BJ (cell line): ENCODE results near the gene NDUFS8. TPM values are rescaled to one million over a fixed set of nuclear protein-coding genes. Genes with fewer than 3 reads are reported as not detected.

Source experiments
- CTCF ChIA-PET: fragments of 350-600 bp; formaldehyde crosslinking; extraction: SDS; loops from one replicate; lab custom pipeline; 2021; ENCODE audit warnings: antibody characterized with exemption, inconsistent platforms; lab: Yijun Ruan, JAX
- POLR2A ChIA-PET: fragments of 300-600 bp; sonication (Branson Sonifier 250); formaldehyde crosslinking; extraction: SDS; loops from one replicate; lab custom pipeline; 2021; ENCODE audit warnings: antibody characterized with exemption; lab: Charles Lee
- DNase-seq: peaks from one replicate; pipeline ENCODE4 v3.0.0-alpha.2; 2011; ENCODE audit warnings: low read depth
- H3K27me3 ChIP-seq: 2 replicates; pipeline ENCODE4 v1.6.0; 2011; ENCODE audit warnings: low read length; ENCODE audit not compliant: control insufficient read depth, insufficient read depth
- H3K36me3 ChIP-seq: 2 replicates; pipeline ENCODE4 v1.5.1; 2011; ENCODE audit warnings: low read length; ENCODE audit not compliant: control insufficient read depth, insufficient read depth
- H3K4me3 ChIP-seq: 2 replicates; pipeline ENCODE4 v1.5.1; 2011; ENCODE audit warnings: low read depth, mild to moderate bottlenecking, control low read depth, low read length
- CTCF ChIP-seq: IDR thresholded peaks from 2 replicates; pipeline ENCODE4 v1.5.1; 2011; ENCODE audit warnings: low read depth, mild to moderate bottlenecking, control low read depth, inconsistent platforms, low read length, moderate library complexity; ENCODE audit not compliant: insufficient read depth
- polyA plus RNA-seq: library from polyadenylated mRNA; depleted of rRNA; stranded (reverse); fragments of >200 nt; gene quantifications from 2 replicates; pipeline ENCODE4 v1.2.3, GENCODE V29; 2011

Gene NDUFS8
- polyA plus RNA-seq, 1 experiment, result 101 TPM

- ChIA-PET CTCF (interaction anchor here (1.0 to 1.3 kb wide), 2 partner anchors 9 to 13 kb away, joined by 3 to 4 read pairs; no protein-coding TSS in a partner anchor), POLR2A (no interaction called here)
- no peak overlapping the region for H3K4me3 ChIP-seq
- no peaks in the 10 kb centered on the region for H3K27me3 ChIP-seq
- DNase-seq, result no peak
- no peak for TF ChIP-seq CTCF
- H3K36me3 ChIP-seq, result peaks cover 41% of the 10 kb centered on the region
Measured at GRCh38 chr11:68052137-68052873, 21.8 kb downstream of the NDUFS8 start.

- ChIA-PET CTCF (interaction anchor here (1.3 kb wide), 1 partner anchor 10 kb away, joined by 3 read pairs; no protein-coding TSS in a partner anchor), POLR2A (no interaction called here)
- Histone ChIP-seq H3K27me3 (no peaks in the 10 kb centered on the region), H3K4me3 (no peak overlapping the region), H3K36me3 (peaks cover 33% of the 10 kb centered on the region)
- no peak for DNase-seq
- TF ChIP-seq CTCF, result no peak
Measured at GRCh38 chr11:68053117-68053516, 22.6 kb downstream of the NDUFS8 start.

GRCh38 chr11:68053981-68054812 lies 23.7 kb downstream of the NDUFS8 start:
- ChIA-PET POLR2A (no interaction called here), CTCF (interaction anchor here (0.7 kb wide), 1 partner anchor 12 kb away, joined by 4 read pairs; no protein-coding TSS in a partner anchor)
- no peaks in the 10 kb centered on the region for H3K27me3 ChIP-seq
- H3K4me3 ChIP-seq, result no peak overlapping the region
- TF ChIP-seq CTCF, result no peak
- DNase-seq, result no peak
- peaks cover 26% of the 10 kb centered on the region for H3K36me3 ChIP-seq

GRCh38 chr11:68056317-68057285 lies 26.1 kb downstream of the NDUFS8 start:
- ChIA-PET POLR2A (no interaction called here), CTCF (no interaction called here)
- no peaks in the 10 kb centered on the region for H3K27me3 ChIP-seq
- no peak for TF ChIP-seq CTCF
- peaks cover 6% of the 10 kb centered on the region for H3K36me3 ChIP-seq
- no peak overlapping the region for H3K4me3 ChIP-seq
- DNase-seq, result no peak
